Measurements from ENCODE around the gene CDS1. TPM values are rescaled to one million over a fixed set of nuclear protein-coding genes. Genes with fewer than 3 reads are reported as not detected.

The CDS1 gene
- total RNA-seq, 2 donors from 2014 or later: 0.47 to 0.76 TPM

Other genes with a start within 250 kb of the CDS1 start
- under 1 TPM in 1 of 2 donors, not detected in 1; 0.12 TPM for gene NKX6-1, start 83.8 kb upstream of the CDS1 start, total RNA-seq

Data from T-helper 17 cell (primary cell).